Measurements from ENCODE around the gene PCNX1. TPM values are rescaled to one million over a fixed set of nuclear protein-coding genes. Genes with fewer than 3 reads are reported as not detected.

Gene PCNX1
- total and polyA plus RNA-seq, 2 donors (not counting 1 experiment from before 2014, with no cell fraction given), result 17.0 to 84.5 TPM

DNA sequence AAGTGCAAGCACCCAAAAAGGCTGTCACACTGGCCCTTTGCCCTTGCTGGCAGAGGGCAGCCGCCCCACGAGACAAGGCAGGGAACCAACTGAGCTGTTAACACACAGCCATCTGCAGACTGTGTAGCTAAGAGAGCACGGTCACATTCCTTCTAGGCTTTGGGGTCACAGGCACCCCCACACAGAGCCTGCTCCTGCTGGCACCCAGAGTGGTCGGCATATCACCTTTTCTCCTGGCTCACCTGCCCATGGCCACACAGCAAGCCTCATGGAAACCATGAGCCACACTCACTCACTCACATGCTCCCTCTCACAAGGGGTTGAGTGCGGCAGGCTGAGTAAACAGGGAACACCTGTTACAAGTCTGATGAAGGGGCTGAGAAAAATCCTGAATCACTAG is 214.5 kb downstream of the PCNX1 start:
- H3K9ac ChIP-seq (ENCODE audit: low read length), result no peak overlapping the region
- H4K20me1 ChIP-seq (ENCODE audit: control insufficient read depth, insufficient read depth, low read length, poor library complexity, severe bottlenecking), result no peaks in the 10 kb centered on the region

DNA sequence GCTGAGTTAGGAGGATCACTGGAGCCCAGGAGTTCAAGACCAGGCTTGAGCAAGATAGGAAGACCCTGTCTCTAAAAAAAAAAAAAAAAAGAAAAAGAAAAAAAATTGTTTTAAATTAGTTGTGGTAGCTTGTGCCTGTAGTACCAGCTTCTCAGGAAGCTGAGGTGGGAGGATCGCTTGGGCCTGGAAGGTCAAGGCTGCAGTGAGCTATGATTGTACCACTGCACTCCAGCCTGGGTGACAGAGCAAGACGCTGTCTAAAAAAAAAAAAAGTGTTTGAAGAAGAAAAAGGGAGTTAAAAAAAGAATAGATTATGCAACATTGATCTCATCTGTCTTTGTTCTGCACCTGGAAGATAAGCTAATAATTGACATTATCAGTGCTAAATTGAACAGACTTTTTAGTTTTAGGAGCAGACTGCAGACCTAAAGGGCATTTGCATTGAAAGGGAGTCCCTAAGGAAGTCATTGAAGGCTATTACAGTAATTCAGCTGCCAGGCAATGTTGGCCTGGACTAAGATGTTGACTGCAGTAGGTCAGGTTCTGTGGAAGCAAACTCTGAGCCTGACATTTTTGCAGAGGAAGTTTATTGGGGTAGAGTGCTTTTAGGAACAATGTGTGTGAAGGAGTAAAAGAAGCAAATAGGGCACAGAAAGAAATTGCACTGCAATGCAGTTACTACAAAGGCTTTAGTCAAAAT is 215.8 kb downstream of the PCNX1 start:
- Mint-ChIP-seq H3K27me3 (no peaks in the 10 kb centered on the region), H3K27ac (no peak overlapping the region), H3K4me3 (no peak overlapping the region), H3K4me1 (peaks cover 11% of the 10 kb centered on the region), H3K9me3 (ENCODE audit: insufficient read depth) (no peaks in the 10 kb centered on the region)
- TF ChIP-seq EZH2 (IDR thresholded peaks at IDR 0.05; ENCODE audit: borderline replicate concordance, insufficient read depth, low read depth, low read length, poor library complexity, severe bottlenecking), result no peak
- TF ChIP-seq, protein P1, sequence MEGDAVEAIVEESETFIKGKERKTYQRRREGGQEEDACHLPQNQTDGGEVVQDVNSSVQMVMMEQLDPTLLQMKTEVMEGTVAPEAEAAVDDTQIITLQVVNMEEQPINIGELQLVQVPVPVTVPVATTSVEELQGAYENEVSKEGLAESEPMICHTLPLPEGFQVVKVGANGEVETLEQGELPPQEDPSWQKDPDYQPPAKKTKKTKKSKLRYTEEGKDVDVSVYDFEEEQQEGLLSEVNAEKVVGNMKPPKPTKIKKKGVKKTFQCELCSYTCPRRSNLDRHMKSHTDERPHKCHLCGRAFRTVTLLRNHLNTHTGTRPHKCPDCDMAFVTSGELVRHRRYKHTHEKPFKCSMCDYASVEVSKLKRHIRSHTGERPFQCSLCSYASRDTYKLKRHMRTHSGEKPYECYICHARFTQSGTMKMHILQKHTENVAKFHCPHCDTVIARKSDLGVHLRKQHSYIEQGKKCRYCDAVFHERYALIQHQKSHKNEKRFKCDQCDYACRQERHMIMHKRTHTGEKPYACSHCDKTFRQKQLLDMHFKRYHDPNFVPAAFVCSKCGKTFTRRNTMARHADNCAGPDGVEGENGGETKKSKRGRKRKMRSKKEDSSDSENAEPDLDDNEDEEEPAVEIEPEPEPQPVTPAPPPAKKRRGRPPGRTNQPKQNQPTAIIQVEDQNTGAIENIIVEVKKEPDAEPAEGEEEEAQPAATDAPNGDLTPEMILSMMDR (IDR thresholded peaks at IDR 0.05), result no peak
- H3K79me2 ChIP-seq (ENCODE audit: control insufficient read depth, insufficient read depth, low read length), result no peaks in the 10 kb centered on the region
- H3K4me3 ChIP-seq (ENCODE audit: control extremely low read depth in 1 of 5, extremely low read depth in 1 of 5, insufficient read depth in 1 of 5, low read depth in 2 of 5, low read length in 4 of 5), result no peak overlapping the region
- H3K9ac ChIP-seq (ENCODE audit: low read length), result no peak overlapping the region
- WGBS (ENCODE audit: insufficient coverage), result 89% methylated on average over 2 of the region's 2 CpGs
- H3K4me2 ChIP-seq (replicated peaks; ENCODE audit: low read depth, low read length, poor library complexity, severe bottlenecking), result no peak overlapping the region
- H3K27me3 ChIP-seq (replicated peaks in 1 of 4; ENCODE audit: control extremely low read depth in 1 of 4, control insufficient read depth in 3 of 4, insufficient read depth in 4 of 4, low read length in 3 of 4), result no peaks in the 10 kb centered on the region
- no peaks in the 10 kb centered on the region for H4K20me1 ChIP-seq (ENCODE audit: control insufficient read depth, insufficient read depth, low read length, poor library complexity, severe bottlenecking)
- DNase-seq (no peak), ATAC-seq (ENCODE audit: low read depth) (no peak)
- H3K27ac ChIP-seq (ENCODE audit: low read length in 2 of 2), result no peak overlapping the region
- intact Hi-C loops (cut with micrococcal nuclease), result no loop called here
- no peaks in the 10 kb centered on the region for H3K36me3 ChIP-seq (replicated peaks in 1 of 2; ENCODE audit: control extremely low read depth in 1 of 2, control insufficient read depth in 1 of 2, extremely low read depth in 1 of 2, insufficient read depth in 2 of 2, low read length in 1 of 2)
- CTCF ChIA-PET, result interaction anchor here (0.6 to 1.3 kb wide), 3 partner anchors 14 to 44 kb away, joined by 3 to 4 read pairs (median 3); no protein-coding TSS in a partner anchor
- POLR2A ChIA-PET, result no interaction called here
- peaks cover 4 to 6% of the 10 kb centered on the region in 2 donors for H3K4me1 ChIP-seq (ENCODE audit: control insufficient read depth in 2 of 2, insufficient read depth in 2 of 2, low read length in 2 of 2)
- H3K9me3 ChIP-seq (ENCODE audit: control extremely low read depth in 1 of 3, control insufficient read depth in 2 of 3, insufficient read depth in 1 of 3, low read length in 2 of 3), result no peaks in the 10 kb centered on the region
- H2AFZ ChIP-seq (ENCODE audit: insufficient read depth, low read depth, low read length, poor library complexity, severe bottlenecking), result no peak overlapping the region

More for the DNA sequence above, 214.5 kb downstream of the PCNX1 start:
- peaks cover 12 to 15% of the 10 kb centered on the region in 2 donors for H3K4me1 ChIP-seq (ENCODE audit: control insufficient read depth in 2 of 2, insufficient read depth in 2 of 2, low read length in 2 of 2)
- H3K4me2 ChIP-seq (replicated peaks; ENCODE audit: low read depth, low read length, poor library complexity, severe bottlenecking), result no peak overlapping the region
- peaks cover 22% of the 10 kb centered on the region for H3K4me1 Mint-ChIP-seq
- H3K4me3 ChIP-seq (ENCODE audit: control extremely low read depth in 1 of 5, extremely low read depth in 1 of 5, insufficient read depth in 1 of 5, low read depth in 2 of 5, low read length in 4 of 5), result no peak overlapping the region
- no peak for TF ChIP-seq EZH2 (IDR thresholded peaks at IDR 0.05; ENCODE audit: borderline replicate concordance, insufficient read depth, low read depth, low read length, poor library complexity, severe bottlenecking)
- TF ChIP-seq, protein P1 (IDR thresholded peaks at IDR 0.05), result no peak
- DNase-seq (no peak), ATAC-seq (ENCODE audit: low read depth) (no peak)
- H3K27me3 ChIP-seq (replicated peaks in 1 of 4; ENCODE audit: control extremely low read depth in 1 of 4, control insufficient read depth in 3 of 4, insufficient read depth in 4 of 4, low read length in 3 of 4), result no peaks in the 10 kb centered on the region
- no peaks in the 10 kb centered on the region for H3K79me2 ChIP-seq (ENCODE audit: control insufficient read depth, insufficient read depth, low read length)
- POLR2A ChIA-PET, result no interaction called here
- H3K4me3 Mint-ChIP-seq, result no peak overlapping the region
- H3K27ac ChIP-seq (ENCODE audit: low read length in 2 of 2), result no peak overlapping the region
- CTCF ChIA-PET, result no interaction called here
- 97% methylated on average over 4 of the region's 5 CpGs for WGBS (ENCODE audit: insufficient coverage)
- no peak overlapping the region for H3K27ac Mint-ChIP-seq
- no peak overlapping the region for H2AFZ ChIP-seq (ENCODE audit: insufficient read depth, low read depth, low read length, poor library complexity, severe bottlenecking)
- H3K27me3 Mint-ChIP-seq, result no peaks in the 10 kb centered on the region
- no peaks in the 10 kb centered on the region for H3K36me3 ChIP-seq (replicated peaks in 1 of 2; ENCODE audit: control extremely low read depth in 1 of 2, control insufficient read depth in 1 of 2, extremely low read depth in 1 of 2, insufficient read depth in 2 of 2, low read length in 1 of 2)
- H3K9me3 ChIP-seq (ENCODE audit: control extremely low read depth in 1 of 3, control insufficient read depth in 2 of 3, insufficient read depth in 1 of 3, low read length in 2 of 3), result no peaks in the 10 kb centered on the region
- no peaks in the 10 kb centered on the region for H3K9me3 Mint-ChIP-seq (ENCODE audit: insufficient read depth)
- intact Hi-C loops (cut with micrococcal nuclease), result no loop called here
